Lower lobe of right lung (tissue), 2 donors: ENCODE data around the gene CC2D2A. TPM values are rescaled to one million over a fixed set of nuclear protein-coding genes. Genes with fewer than 3 reads are reported as not detected.

Experiments
- ATAC-seq, 2 donors: fragments of 200-7000 bp; cut with Tn5 transposase; one replicate each; pipeline ENCODE4 v1.9.1; 2020 to 2022; ENCODE audit warnings: mild to moderate bottlenecking in 2 of 2, moderate library complexity in 2 of 2
- DNase-seq: peaks from one replicate; pipeline ENCODE4 v3.0.0-alpha.2; 2020
- H3K27ac ChIP-seq: fragments of 200-600 bp; one replicate; pipeline ENCODE4 v1.8.0; 2022
- H3K27me3 ChIP-seq: fragments of 200-600 bp; one replicate; pipeline ENCODE4 v1.8.0; 2022; ENCODE audit warnings: low read depth
- H3K36me3 ChIP-seq: fragments of 200-600 bp; one replicate; pipeline ENCODE4 v1.8.0; 2022; ENCODE audit warnings: mild to moderate bottlenecking
- H3K4me1 ChIP-seq: fragments of 200-600 bp; one replicate; pipeline ENCODE4 v1.8.0; 2022
- H3K4me3 ChIP-seq: fragments of 200-600 bp; one replicate; pipeline ENCODE4 v1.8.0; 2022; ENCODE audit warnings: mild to moderate bottlenecking
- H3K9me3 ChIP-seq: fragments of 200-600 bp; one replicate; pipeline ENCODE4 v1.8.0; 2022
- CTCF ChIP-seq: fragments of 200-600 bp; IDR thresholded peaks from one replicate; pipeline ENCODE4 v1.8.0; 2022; ENCODE audit warnings: antibody characterized with exemption, mild to moderate bottlenecking
- intact Hi-C: fragments of 100-400 bp; cut with DNase I; formaldehyde crosslinking; loops from one replicate; pipeline ENCODE4 v1.11.0; 2022
- total RNA-seq: library from RNA; stranded (reverse); fragmentation: NEBNext Ultra II Directional; extraction: Animal tissue kit (Norgen Biotek cat#: 25700); gene quantifications from one replicate; pipeline ENCODE4 v1.2.1, GENCODE V29; 2021
- donor health status: DM: no; HTN: yes; CAD: no; lungs with severe emphysema.

Gene CC2D2A
- total RNA-seq, 1 donor from 2014 or later = 21.2 TPM

GRCh38 chr4:15543537-15544247 lies 74.0 kb downstream of the CC2D2A start:
- TF ChIP-seq CTCF = no peak
- ATAC-seq (no peak), DNase-seq (no peak)
- intact Hi-C loops = no loop called here
- peaks cover 26% of the 10 kb centered on the region for H3K36me3 ChIP-seq
- H3K27ac ChIP-seq = no peak overlapping the region
- H3K27me3 ChIP-seq = no peaks in the 10 kb centered on the region
- peaks cover 9% of the 10 kb centered on the region for H3K4me1 ChIP-seq
- no peaks in the 10 kb centered on the region for H3K9me3 ChIP-seq
- H3K4me3 ChIP-seq = no peak overlapping the region

GRCh38 chr4:15544248-15544729 lies 74.6 kb downstream of the CC2D2A start:
- no peak overlapping the region for H3K4me3 ChIP-seq
- DNase-seq (no peak), ATAC-seq (no peak)
- intact Hi-C loops = no loop called here
- peaks cover 9% of the 10 kb centered on the region for H3K4me1 ChIP-seq
- peaks cover 23% of the 10 kb centered on the region for H3K36me3 ChIP-seq
- TF ChIP-seq CTCF = no peak
- no peak overlapping the region for H3K27ac ChIP-seq
- no peaks in the 10 kb centered on the region for H3K27me3 ChIP-seq
- no peaks in the 10 kb centered on the region for H3K9me3 ChIP-seq

DNA sequence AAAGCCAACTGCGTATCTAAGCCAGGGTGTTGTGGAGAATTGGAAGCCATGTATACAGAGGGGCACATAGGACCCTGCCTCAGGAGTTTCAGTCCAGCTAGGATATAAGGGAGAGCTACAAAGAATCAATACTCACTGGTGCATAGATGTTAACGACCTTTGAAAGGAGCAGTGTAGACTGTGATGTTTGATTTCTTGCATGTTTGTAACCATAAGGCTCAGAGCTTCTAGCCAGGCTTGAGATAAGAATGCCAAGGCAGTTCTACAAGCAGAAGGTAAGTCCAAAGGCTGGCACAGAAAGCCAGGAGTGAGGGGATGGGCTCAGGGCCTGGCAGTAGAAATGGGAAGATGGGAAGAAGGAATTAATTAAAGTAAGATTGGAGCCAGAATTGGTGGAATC lies 75.7 kb downstream of the CC2D2A start:
- peaks cover 18% of the 10 kb centered on the region for H3K36me3 ChIP-seq
- TF ChIP-seq CTCF = no peak
- H3K27ac ChIP-seq = no peak overlapping the region
- no peaks in the 10 kb centered on the region for H3K9me3 ChIP-seq
- peaks cover 9% of the 10 kb centered on the region for H3K4me1 ChIP-seq
- DNase-seq (no peak), ATAC-seq (no peak)
- no peak overlapping the region for H3K4me3 ChIP-seq
- H3K27me3 ChIP-seq = no peaks in the 10 kb centered on the region
- intact Hi-C loops = no loop called here

GRCh38 chr4:15547392-15547791 lies 77.7 kb downstream of the CC2D2A start:
- TF ChIP-seq CTCF = no peak
- Histone ChIP-seq H3K9me3 (no peaks in the 10 kb centered on the region), H3K36me3 (peaks cover 8% of the 10 kb centered on the region), H3K4me1 (peaks cover 9% of the 10 kb centered on the region), H3K4me3 (no peak overlapping the region), H3K27ac (no peak overlapping the region), H3K27me3 (no peaks in the 10 kb centered on the region)
- DNase-seq = no peak
- intact Hi-C loops = no loop called here
- ATAC-seq = no peak

- Histone ChIP-seq H3K36me3 (peaks cover 18% of the 10 kb centered on the region), H3K27me3 (no peaks in the 10 kb centered on the region), H3K27ac (no peak overlapping the region), H3K4me1 (peaks cover 9% of the 10 kb centered on the region), H3K4me3 (no peak overlapping the region), H3K9me3 (no peaks in the 10 kb centered on the region)
- intact Hi-C loops = no loop called here
- ATAC-seq (no peak), DNase-seq (no peak)
- no peak for TF ChIP-seq CTCF
These were observed 80.8 kb downstream of the CC2D2A start for GRCh38 chr4:15550491-15550890.
